Right renal pelvis (tissue), 4 donors: ENCODE data around the gene SLC6A11. TPM values are rescaled to one million over a fixed set of nuclear protein-coding genes. Genes with fewer than 3 reads are reported as not detected.

ENCODE experiments used
- polyA plus RNA-seq, 4 donors: library from polyadenylated mRNA; unstranded; fragments of 120-200 nt; gene quantifications; one replicate each; pipeline ENCODE4 v1.2.1, GENCODE V29; 2013; ENCODE audit not compliant: insufficient read length in 4 of 4

Gene SLC6A11
- polyA plus RNA-seq, 4 donors = 0.06 to 0.08 TPM; not detected in 2

Other genes with a start within 250 kb of the SLC6A11 start
- 1 to 10 TPM in 1 of 4 donors, under 1 TPM in 3; 0.57 to 1.2 (median 0.95) TPM for gene SLC6A1, start 176.5 kb downstream of the SLC6A11 start, polyA plus RNA-seq